Thyroid gland (tissue), 4 donors: Measurements from ENCODE around the gene DHX34.

Source experiments
- POLR2A ChIP-seq, 2 donors: fragments of 450-650 bp; IDR thresholded peaks; one replicate each; pipeline ENCODE4 v1.6.1; 2017; ENCODE audit warnings: antibody characterized with exemption in 2 of 2, mild to moderate bottlenecking in 2 of 2, moderate library complexity in 1 of 2
- TF ChIP-seq, protein P1 (sequence below), 6 experiments: fragments of 200-600 bp in 3 of 6; fragments of 450-650 bp in 3 of 6; sonication (generic) in 3 of 6; IDR thresholded peaks; one replicate each; pipeline ENCODE4 v1.5.1; 2016 to 2019; ENCODE audit warnings: antibody characterized with exemption in 6 of 6, mild to moderate bottlenecking in 2 of 6, inconsistent platforms in 1 of 6, moderate library complexity in 1 of 6

DNA sequence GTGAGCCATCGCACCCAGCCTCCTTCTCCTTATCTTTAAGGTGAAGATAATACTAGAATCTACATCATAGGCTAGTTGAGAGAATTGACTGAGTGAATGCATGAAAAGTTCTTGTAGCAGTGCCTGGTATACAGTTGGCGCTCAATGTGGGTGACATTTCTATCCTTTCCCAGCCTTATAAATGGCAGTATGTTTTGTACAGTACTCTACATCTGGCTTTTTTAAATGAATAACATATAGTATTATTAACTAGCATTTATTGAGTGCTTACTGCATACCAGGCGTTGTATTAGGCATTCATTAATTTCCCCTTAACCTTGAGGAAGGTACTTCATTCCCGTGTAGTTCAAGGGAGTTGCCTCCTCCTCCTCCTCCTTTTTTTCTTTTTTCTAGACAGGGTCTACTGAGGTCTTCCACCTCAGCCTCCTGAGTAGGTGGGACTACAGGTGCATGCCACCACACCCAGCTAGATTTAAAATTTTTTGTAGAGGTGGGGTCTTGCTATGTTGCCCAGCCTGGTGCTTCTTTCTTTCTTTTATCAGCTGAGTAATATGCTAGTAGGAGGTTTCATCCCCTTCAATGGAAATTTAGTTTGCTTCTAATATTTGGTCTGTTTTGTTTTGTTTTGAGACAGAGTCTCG lies 36.6 kb upstream of the DHX34 start:
- TF ChIP-seq, protein P1, sequence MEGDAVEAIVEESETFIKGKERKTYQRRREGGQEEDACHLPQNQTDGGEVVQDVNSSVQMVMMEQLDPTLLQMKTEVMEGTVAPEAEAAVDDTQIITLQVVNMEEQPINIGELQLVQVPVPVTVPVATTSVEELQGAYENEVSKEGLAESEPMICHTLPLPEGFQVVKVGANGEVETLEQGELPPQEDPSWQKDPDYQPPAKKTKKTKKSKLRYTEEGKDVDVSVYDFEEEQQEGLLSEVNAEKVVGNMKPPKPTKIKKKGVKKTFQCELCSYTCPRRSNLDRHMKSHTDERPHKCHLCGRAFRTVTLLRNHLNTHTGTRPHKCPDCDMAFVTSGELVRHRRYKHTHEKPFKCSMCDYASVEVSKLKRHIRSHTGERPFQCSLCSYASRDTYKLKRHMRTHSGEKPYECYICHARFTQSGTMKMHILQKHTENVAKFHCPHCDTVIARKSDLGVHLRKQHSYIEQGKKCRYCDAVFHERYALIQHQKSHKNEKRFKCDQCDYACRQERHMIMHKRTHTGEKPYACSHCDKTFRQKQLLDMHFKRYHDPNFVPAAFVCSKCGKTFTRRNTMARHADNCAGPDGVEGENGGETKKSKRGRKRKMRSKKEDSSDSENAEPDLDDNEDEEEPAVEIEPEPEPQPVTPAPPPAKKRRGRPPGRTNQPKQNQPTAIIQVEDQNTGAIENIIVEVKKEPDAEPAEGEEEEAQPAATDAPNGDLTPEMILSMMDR (IDR thresholded peaks at IDR 0.05) = no peak
- no peak for TF ChIP-seq POLR2A (IDR thresholded peaks at IDR 0.05)
